Measurements from ENCODE around the gene NKD1.

GRCh38 chr16:50611332-50611934 lies 63.2 kb downstream of the NKD1 start:
- TF ChIP-seq, protein P1, sequence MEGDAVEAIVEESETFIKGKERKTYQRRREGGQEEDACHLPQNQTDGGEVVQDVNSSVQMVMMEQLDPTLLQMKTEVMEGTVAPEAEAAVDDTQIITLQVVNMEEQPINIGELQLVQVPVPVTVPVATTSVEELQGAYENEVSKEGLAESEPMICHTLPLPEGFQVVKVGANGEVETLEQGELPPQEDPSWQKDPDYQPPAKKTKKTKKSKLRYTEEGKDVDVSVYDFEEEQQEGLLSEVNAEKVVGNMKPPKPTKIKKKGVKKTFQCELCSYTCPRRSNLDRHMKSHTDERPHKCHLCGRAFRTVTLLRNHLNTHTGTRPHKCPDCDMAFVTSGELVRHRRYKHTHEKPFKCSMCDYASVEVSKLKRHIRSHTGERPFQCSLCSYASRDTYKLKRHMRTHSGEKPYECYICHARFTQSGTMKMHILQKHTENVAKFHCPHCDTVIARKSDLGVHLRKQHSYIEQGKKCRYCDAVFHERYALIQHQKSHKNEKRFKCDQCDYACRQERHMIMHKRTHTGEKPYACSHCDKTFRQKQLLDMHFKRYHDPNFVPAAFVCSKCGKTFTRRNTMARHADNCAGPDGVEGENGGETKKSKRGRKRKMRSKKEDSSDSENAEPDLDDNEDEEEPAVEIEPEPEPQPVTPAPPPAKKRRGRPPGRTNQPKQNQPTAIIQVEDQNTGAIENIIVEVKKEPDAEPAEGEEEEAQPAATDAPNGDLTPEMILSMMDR (IDR thresholded peaks at IDR 0.05), result no peak
- TF ChIP-seq EP300 (IDR thresholded peaks at IDR 0.05) (no peak), POLR2A (IDR thresholded peaks at IDR 0.05) (no peak)
